HG03139 (cell line): ENCODE results near the gene SLC22A23.

ENCODE experiments used
- ATAC-seq: cut with Tn5 transposase; IDR thresholded peaks from one replicate; pipeline ENCODE4 v1.9.1; 2021; ENCODE audit not compliant: unreplicated experiment

The SLC22A23 gene

DNA sequence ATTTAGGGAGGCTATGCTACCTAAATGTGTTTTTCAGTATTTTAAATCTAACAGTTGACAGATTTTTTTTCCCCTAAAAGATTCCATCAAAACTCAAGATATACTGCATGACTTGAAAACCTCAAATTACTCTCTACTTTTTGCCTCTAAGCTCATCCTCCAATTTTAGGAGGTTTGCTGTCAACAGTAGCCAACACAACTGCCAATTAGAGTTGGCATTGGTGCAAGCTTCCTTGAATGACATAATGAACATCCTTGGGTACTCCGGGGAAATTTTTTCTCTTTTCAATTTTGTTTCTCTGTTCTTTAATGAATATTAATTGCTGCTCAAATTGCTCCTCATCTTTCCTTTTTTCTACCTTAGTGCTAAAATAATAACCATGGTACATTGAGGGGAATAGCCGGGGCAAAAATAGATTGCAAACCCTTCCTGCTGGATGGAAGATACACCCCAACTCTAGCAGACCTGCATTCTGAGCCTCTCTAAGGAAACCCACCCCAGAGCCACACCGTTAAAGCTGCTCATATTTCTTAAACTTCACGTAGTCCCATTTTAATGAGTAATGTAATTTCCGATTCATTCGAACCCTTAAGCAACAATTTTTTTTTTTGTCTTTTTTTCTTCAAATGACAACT lies 34.3 kb downstream of the SLC22A23 start:
- no peak for ATAC-seq

DNA sequence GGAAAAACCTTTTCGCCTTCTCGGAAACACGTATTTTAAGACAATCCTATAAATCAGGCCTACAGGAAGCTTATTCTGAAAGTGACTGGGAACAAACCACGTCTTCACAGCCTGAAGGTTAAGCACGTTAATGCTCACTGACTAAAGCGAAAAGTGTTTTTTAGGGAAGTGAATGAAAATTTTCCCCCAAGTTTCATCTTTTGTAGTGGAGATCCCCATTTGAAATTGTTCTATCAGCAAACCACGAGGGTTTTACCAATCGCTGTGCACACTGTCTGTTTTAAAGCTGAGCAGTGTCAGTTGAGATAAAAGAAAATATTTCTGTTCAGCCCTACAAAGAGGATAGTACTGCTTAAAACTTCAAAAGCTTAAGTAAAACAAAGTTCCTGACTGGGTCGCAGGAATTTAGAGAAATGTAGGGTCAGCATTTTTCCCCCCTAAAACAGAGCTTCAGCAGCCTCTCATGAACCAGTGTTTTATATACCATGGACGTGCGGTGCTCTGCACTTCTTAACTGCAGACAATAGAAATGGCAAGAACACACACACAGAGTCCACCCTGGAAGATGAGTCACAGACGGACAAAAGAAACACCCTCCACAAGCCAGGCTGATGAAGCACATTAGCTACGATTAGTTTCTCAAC lies 34.9 kb downstream of the SLC22A23 start:
- no peak for ATAC-seq

GRCh38 chr6:3421143-3421542 lies 35.7 kb downstream of the SLC22A23 start:
- no peak for ATAC-seq

DNA sequence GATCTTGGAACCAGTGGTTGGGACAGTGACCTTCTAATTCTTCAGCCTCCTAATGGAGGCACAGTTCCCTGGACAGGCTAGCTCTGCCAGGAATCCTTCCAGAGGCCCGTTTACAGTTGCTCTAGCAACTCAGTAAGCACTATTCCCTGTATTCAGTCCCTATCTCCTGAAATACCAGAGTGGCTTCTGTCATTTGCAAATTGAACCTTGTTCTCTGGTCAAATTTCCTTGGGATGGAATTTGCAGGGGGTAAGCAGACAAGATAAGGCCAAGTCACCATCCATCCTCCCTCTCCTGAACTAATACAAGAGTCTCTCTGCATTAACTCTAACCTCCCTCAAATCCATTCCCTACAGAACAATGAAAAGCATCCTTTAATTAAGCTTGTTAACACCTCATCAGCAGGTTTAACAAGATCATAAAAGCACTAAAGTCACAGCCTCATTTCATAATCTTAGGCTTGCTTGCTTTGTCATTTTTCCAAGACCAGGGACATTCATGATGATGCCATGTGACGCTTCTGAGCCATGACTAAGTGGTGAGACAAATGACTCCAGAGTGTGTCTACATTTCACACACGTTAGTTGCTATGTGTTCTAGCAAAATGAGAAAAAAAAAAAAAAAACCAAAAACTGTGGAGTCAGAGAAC lies 37.1 kb downstream of the SLC22A23 start:
- no peak for ATAC-seq

- ATAC-seq: no peak
These were observed 38.3 kb downstream of the SLC22A23 start for GRCh38 chr6:3418496-3419060.

GRCh38 chr6:3417473-3417872 lies 39.4 kb downstream of the SLC22A23 start:
- no peak for ATAC-seq

DNA sequence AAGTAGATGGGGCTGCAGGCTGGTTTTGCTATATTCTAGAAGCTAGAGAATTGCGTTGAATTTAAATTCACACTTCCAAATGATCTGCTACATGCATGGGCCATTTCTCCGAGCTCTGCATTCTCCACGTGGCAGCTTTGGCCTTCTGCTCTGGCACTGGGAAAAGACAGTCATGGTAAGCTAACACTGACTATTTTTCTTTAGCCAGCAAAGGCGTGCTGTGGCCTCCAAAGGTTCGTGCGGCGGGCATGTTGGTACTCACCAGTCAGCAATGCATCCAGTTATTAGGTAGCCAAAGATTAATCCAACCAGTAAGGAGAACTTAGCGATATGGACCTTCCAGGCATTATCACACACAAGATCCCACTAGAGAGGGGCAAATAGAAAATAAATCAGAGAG lies 41.4 kb downstream of the SLC22A23 start:
- ATAC-seq: no peak

DNA sequence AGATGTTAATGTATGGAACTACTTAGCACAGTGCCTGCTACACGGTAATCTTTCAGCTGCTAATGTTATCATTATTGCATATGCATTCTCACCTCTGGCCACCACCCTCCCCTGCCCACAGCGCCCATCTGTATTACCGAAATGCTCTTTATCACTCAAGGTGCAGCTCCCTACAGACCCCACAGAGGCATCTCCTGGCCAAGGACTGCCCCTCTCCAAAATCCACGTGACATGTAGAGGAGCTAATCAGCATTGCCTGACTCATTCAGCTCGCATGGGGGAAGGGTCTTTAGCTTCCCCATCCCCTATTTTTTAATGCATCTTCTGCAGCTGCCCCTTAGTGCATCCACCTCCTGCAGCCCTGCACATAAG lies 41.8 kb downstream of the SLC22A23 start:
- ATAC-seq: no peak

DNA sequence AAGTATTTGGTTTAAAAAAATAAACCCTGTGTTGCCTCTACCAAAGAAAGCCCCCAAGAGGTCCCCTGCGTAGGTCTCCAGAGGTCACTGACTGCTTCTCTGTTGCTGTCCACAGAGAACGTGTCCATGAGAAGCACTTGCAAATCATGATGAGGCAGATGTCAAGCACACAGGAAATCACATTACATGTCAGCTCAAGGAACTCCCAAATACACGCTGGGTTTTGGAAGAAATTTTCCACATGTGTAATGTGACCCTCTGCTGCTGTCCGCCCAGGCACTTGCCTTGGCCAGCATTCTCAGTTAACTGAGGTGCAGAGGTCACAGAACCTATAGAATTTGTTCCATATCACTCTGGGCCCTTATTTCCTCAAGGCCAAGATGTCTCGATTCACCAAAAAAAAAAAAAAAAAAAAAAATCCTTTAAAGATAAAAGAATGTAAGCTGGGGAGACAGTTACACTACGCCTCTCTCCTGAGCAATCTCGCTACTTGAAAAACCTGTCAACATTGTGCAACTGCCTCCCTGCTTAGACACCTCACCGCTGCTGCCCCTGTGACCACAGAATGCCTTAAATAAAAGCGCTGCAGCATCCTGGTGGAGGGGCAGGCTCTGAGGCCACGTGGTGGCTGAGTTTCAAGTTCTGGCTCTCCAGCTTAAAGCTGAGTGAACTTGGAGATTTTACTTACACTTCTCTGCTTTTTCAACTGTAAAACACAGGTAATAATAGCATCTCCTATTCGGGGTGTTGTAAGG lies 42.3 kb downstream of the SLC22A23 start:
- ATAC-seq: no peak

DNA sequence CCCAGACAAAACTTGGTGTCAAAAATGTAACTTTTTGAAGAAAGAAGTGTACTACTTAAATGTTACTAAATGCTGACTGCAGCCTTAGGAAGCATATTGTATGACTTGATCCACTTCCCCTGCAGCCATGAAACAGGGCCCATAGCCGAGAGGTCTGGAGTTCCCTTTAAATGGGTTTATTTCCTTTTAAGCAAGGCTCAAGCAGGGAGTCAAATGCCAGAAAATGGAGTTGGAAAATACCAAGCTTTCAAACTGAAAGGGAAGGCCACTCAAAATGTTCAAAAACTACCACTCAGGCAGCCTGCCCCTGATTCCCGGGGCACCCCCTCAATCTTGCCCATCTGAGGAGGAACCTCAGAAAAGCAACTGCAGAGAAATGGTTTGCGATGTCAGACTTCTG lies 43.3 kb downstream of the SLC22A23 start:
- no peak for ATAC-seq

DNA sequence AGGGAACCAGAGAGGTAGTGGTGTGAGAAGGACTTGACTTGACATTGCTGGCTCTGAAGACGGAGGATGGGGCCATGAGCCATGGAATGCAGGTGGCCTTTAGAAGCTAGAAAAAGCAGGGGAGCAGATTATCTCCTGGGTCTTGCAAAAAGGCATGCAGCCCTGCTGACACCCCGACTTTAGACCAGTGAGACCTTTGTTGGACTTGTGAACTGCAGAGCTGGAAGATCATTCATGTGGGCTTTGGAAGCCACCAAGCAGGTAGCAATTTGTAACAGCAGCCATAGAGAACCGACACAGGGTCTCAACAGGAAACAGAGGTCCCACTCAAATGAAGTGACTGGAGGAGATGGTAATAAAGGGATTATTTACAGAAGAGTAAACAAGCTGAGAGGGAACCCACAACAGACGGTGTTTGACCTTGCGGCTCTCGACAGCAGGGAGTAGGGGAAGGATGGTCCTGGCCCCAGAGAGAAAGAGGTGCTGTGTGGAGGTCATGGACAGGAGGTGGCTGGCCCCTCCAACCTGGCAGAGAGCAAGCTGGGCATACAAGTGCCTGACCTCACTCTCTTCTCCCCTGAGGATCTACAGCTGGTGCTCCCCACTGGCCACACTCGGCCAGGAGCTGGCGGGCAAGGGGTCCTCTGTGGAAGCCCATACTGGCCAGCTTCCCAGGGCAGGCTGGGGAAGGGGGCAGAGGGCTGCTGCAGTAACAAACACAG lies 43.9 kb downstream of the SLC22A23 start:
- no peak for ATAC-seq

DNA sequence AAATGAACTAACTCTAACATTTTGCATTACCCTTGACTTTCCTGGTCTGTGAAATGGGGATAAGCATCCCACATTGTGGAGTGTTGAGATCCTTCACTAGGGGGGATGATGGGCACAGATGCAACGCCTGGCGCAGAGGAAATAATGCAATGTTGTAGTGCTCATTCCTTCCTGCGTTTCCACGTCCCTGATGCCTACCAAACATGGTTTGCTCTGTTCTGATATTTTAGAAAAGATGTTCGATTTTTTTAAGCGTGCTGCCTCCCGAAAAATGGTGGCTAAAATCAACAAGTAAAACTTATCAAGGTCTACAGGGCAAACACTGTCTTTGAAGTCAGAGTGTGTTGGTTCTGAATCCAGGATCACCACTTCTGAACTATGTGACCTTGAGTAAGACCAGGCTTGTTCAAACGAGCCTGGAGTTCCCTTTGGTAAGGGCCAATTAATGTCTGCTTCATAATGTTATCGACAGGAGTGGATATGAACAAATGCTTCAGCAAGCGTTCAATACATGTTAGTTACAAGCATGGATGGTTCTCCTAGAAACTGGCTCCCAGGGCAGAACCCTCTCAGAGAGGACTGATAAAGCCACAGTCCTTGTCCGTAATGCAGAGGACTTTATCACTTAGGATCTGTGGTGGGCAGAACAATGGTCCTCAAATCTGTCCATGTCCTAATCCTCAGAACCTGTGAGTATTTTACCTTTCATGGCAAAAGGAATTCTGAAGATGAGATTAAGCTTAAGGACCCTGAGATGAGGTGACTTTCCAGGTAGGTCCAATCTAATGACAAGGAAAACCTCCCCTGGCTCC lies 44.7 kb downstream of the SLC22A23 start:
- no peak for ATAC-seq

- no peak for ATAC-seq
These were observed 46.2 kb downstream of the SLC22A23 start for GRCh38 chr6:3410385-3411360.

- ATAC-seq: no peak
These were observed 47.0 kb downstream of the SLC22A23 start for GRCh38 chr6:3409699-3410384.

DNA sequence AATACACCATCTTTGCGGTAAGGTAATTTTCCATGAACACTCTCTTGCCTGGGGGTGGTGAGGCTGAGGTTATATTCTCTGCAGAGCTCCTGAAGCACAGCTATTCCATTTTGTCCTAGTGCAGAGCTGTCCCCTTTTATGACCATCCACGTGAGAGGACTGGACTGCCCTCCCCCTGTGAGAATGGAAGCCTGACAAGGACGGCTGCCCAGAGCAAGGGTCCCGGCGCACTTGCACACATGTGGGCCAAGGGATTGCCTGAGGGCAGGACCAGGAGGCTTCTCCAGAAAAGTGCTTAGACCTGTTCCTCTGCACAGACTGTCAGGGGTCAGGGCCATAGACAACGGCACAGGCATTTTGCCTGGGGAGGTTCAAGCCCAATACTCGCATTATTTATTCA lies 48.2 kb downstream of the SLC22A23 start:
- ATAC-seq: no peak

- ATAC-seq: no peak
These were observed 49.0 kb downstream of the SLC22A23 start for GRCh38 chr6:3407840-3408239.

DNA sequence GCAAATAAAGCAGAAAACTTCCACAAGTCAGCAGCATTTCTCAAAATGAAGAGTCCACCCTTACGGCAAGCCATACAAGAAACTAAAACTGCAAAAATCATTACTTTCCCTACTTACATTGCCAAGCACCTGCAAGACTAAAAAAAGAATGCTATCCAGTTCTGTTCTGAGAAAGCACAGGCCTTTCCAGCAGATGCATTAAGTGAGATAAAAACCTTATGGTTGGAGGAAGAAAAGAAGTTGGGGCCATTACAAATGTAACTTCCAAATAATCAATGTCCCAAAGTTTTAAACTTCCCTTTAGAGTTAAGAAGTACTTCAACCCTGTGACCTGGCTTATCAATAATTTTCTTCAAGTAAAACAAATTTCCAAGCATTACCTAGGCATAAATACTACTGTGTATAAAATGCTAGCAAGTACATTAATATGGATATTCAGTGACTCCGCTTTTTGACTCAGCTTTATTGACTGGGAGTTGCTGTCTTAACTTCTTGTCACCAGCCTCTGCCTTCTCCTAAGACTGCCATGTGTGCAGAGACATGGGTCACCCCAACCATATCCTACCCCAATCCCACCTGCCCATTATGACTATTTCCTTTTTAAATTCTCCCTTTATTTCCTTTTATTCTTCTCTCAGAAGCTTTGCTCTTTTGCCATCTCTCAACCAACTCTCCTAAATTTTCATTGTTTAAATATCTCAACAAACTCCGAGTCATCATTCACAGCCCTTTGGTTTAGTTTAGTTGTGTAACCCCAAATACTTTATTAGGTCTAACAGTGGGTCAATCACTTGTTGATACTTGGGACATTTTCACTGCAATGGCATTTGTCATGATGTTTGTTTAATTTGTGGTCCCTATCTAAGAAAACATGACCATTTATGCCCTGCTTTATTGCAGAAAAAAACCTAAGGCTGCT lies 49.7 kb downstream of the SLC22A23 start:
- ATAC-seq: no peak
